ENCODE data around the gene SLC25A46.

Gene SLC25A46

DNA sequence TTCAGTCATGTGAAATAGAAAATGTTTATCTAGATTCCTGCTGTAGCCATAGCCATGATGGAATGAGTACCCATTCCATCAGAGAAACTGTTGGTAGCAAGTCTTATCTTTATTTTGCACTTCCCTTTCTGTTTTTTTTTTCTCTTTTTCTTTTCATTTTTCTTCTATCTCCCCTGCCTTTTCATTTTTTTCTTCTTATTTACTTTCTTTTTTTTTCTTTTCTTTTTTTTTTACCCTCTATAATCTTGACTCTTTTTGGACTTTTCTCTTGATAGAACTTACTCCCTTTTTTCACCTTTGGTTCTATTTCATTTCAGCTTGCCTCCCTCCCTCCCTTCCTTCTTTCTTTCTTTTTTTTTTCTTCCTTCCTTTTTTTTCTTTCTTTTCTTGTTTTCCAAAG is 15.4 kb downstream of the SLC25A46 start:
- ATAC-seq = no peak
- TF ChIP-seq ESRRG (CRISPR knock-in tag; IDR thresholded peaks at IDR 0.05) = no peak
- TF ChIP-seq OSR1 (CRISPR knock-in tag; IDR thresholded peaks at IDR 0.05) = no peak
- no peak for TF ChIP-seq ZNF565 (CRISPR knock-in tag; conservative IDR thresholded peaks at IDR 0.05; ENCODE audit: low read depth)
- no peak for TF ChIP-seq ISL1 (CRISPR knock-in tag; IDR thresholded peaks at IDR 0.05)
- TF ChIP-seq RARB (CRISPR knock-in tag; IDR thresholded peaks at IDR 0.05) = no peak
- TF ChIP-seq, protein P1, sequence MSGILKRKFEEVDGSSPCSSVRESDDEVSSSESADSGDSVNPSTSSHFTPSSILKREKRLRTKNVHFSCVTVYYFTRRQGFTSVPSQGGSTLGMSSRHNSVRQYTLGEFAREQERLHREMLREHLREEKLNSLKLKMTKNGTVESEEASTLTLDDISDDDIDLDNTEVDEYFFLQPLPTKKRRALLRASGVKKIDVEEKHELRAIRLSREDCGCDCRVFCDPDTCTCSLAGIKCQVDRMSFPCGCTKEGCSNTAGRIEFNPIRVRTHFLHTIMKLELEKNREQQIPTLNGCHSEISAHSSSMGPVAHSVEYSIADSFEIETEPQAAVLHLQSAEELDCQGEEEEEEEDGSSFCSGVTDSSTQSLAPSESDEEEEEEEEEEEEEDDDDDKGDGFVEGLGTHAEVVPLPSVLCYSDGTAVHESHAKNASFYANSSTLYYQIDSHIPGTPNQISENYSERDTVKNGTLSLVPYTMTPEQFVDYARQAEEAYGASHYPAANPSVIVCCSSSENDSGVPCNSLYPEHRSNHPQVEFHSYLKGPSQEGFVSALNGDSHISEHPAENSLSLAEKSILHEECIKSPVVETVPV (CRISPR knock-in tag; IDR thresholded peaks at IDR 0.05) = no peak

DNA sequence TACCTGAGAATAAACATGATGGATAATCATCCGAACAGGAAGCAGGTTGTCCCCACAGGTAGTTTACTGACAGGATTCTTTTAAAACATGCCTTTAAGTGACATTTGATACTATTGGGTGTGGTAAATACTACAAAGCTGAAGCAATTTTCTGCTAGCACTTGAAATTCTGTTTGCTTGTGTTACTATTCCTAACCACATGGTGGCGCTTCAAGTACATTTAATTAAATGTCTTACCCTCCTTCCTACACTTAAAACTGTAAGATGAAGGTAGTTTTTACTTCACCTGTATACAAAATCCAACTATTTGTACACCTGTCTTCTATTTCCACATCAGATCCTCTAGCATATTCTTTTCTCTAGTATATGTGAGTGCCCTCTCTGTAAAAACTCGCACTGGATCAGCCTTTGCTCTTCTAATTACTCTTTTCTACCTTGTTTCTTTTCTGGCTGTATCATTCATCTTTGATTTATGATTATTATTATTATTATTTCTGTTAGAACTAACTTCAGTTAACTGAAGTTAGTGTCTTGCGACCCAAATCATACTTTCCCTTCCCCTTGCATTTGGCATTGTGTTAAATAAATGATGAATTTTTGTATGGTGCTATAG is 18.4 kb downstream of the SLC25A46 start:
- TF ChIP-seq RARB (CRISPR knock-in tag; IDR thresholded peaks at IDR 0.05) = no peak
- no peak for TF ChIP-seq ZFP3 (CRISPR knock-in tag; IDR thresholded peaks at IDR 0.05)
- ATAC-seq = peak; percentile 60; the same call in 2 of the 3 replicates

DNA sequence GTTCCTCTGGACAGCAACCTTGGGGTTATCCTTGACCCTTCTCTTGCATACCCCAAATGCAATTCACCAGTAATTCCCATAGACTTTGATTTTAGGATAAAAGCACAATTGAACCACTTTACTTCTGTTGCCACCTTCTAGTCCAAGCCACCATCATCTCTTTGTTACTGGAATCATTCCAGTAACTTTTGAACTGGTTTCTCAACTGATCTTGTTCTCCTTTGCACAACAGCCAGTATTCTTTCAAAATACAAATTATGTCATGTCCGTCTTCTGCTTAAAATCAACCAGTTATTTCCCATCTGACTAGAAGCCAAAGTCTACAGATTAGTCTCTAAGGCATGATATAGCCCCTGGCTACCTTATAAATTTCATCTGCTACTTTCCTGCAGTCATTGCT is 21.4 kb downstream of the SLC25A46 start:
- no peak for TF ChIP-seq TOX (CRISPR knock-in tag; IDR thresholded peaks at IDR 0.05; ENCODE audit: borderline replicate concordance)
- TF ChIP-seq ARNTL (CRISPR knock-in tag; IDR thresholded peaks at IDR 0.05; ENCODE audit: borderline replicate concordance, low read depth) = no peak
- TF ChIP-seq ZC3H10 (CRISPR knock-in tag; IDR thresholded peaks at IDR 0.05) = no peak
- no peak for TF ChIP-seq GLIS3 (CRISPR knock-in tag; IDR thresholded peaks at IDR 0.05)
- no peak for TF ChIP-seq ZNF565 (CRISPR knock-in tag; conservative IDR thresholded peaks at IDR 0.05; ENCODE audit: low read depth)
- TF ChIP-seq ZNF70 (CRISPR knock-in tag; IDR thresholded peaks at IDR 0.05) = no peak
- TF ChIP-seq, protein P2, sequence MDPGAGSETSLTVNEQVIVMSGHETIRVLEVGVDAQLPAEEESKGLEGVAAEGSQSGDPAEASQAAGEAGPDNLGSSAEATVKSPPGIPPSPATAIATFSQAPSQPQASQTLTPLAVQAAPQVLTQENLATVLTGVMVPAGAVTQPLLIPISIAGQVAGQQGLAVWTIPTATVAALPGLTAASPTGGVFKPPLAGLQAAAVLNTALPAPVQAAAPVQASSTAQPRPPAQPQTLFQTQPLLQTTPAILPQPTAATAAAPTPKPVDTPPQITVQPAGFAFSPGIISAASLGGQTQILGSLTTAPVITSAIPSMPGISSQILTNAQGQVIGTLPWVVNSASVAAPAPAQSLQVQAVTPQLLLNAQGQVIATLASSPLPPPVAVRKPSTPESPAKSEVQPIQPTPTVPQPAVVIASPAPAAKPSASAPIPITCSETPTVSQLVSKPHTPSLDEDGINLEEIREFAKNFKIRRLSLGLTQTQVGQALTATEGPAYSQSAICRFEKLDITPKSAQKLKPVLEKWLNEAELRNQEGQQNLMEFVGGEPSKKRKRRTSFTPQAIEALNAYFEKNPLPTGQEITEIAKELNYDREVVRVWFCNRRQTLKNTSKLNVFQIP (CRISPR knock-in tag; IDR thresholded peaks at IDR 0.05; ENCODE audit: borderline replicate concordance, low read depth) = no peak
- TF ChIP-seq OSR1 (CRISPR knock-in tag; IDR thresholded peaks at IDR 0.05) = no peak
- TF ChIP-seq ZFP3 (CRISPR knock-in tag; IDR thresholded peaks at IDR 0.05) = no peak
- TF ChIP-seq, protein P3, sequence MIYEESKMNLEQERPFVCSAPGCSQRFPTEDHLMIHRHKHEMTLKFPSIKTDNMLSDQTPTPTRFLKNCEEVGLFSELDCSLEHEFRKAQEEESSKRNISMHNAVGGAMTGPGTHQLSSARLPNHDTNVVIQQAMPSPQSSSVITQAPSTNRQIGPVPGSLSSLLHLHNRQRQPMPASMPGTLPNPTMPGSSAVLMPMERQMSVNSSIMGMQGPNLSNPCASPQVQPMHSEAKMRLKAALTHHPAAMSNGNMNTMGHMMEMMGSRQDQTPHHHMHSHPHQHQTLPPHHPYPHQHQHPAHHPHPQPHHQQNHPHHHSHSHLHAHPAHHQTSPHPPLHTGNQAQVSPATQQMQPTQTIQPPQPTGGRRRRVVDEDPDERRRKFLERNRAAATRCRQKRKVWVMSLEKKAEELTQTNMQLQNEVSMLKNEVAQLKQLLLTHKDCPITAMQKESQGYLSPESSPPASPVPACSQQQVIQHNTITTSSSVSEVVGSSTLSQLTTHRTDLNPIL (CRISPR knock-in tag; IDR thresholded peaks at IDR 0.05; ENCODE audit: low read depth) = no peak
- no peak for TF ChIP-seq ESRRG (CRISPR knock-in tag; IDR thresholded peaks at IDR 0.05)
- TF ChIP-seq TCF4 (CRISPR knock-in tag; IDR thresholded peaks at IDR 0.05; ENCODE audit: borderline replicate concordance) = no peak
- no peak for TF ChIP-seq CSDC2 (CRISPR knock-in tag; IDR thresholded peaks at IDR 0.05)
- no peak for TF ChIP-seq PPARA (CRISPR knock-in tag; IDR thresholded peaks at IDR 0.05; ENCODE audit: borderline replicate concordance)
- no peak for TF ChIP-seq ZFP30 (CRISPR knock-in tag; IDR thresholded peaks at IDR 0.05)
- no peak for TF ChIP-seq SNAI2 (CRISPR knock-in tag; IDR thresholded peaks at IDR 0.05)
- TF ChIP-seq, protein P1 (CRISPR knock-in tag; IDR thresholded peaks at IDR 0.05) = no peak

DNA sequence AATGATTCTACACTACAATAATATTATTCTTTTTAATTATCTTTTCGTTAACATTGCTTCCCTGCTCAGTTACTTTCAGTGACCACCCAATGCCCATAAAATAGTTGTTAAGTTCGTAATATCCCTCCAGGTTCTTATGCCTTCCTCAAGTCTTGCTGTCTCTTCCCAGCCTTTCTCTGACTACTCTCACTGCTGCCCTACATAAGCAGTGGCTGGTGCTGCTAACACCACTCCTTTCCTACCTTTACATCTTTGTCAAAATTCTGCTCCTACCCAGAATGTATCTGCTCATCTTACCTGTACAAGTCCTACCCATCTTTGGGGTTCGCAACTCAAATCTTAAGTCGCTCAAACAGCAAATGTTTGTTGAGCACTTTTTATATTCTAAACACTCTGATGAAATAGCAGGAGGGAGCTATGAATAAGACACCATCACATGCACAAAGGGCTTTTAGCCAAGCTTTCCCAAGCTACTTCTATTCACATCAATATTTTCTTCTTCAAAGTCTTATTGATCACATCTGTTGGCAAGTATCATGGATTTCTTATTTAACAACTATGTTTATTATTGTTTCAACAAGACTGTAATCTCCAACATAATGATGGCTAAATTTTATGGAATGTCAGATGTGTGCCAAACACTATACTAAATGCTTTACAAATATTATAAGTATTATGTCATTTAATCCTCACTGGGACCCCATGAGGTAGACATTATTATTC is 29.5 kb downstream of the SLC25A46 start:
- ATAC-seq = peak; percentile 26; the same call in 1 of the 3 replicates
- TF ChIP-seq, protein P2 (CRISPR knock-in tag; IDR thresholded peaks at IDR 0.05; ENCODE audit: borderline replicate concordance, low read depth) = no peak
- TF ChIP-seq ESRRG (CRISPR knock-in tag; IDR thresholded peaks at IDR 0.05) (no peak), RARB (CRISPR knock-in tag; IDR thresholded peaks at IDR 0.05) (no peak), TOX (CRISPR knock-in tag; IDR thresholded peaks at IDR 0.05; ENCODE audit: borderline replicate concordance) (no peak), ZC3H10 (CRISPR knock-in tag; IDR thresholded peaks at IDR 0.05) (no peak), BACH2 (CRISPR knock-in tag; IDR thresholded peaks at IDR 0.05; ENCODE audit: borderline replicate concordance) (no peak), ZNF565 (CRISPR knock-in tag; conservative IDR thresholded peaks at IDR 0.05; ENCODE audit: low read depth) (no peak), ISL1 (CRISPR knock-in tag; IDR thresholded peaks at IDR 0.05) (no peak)
- TF ChIP-seq, protein P4, sequence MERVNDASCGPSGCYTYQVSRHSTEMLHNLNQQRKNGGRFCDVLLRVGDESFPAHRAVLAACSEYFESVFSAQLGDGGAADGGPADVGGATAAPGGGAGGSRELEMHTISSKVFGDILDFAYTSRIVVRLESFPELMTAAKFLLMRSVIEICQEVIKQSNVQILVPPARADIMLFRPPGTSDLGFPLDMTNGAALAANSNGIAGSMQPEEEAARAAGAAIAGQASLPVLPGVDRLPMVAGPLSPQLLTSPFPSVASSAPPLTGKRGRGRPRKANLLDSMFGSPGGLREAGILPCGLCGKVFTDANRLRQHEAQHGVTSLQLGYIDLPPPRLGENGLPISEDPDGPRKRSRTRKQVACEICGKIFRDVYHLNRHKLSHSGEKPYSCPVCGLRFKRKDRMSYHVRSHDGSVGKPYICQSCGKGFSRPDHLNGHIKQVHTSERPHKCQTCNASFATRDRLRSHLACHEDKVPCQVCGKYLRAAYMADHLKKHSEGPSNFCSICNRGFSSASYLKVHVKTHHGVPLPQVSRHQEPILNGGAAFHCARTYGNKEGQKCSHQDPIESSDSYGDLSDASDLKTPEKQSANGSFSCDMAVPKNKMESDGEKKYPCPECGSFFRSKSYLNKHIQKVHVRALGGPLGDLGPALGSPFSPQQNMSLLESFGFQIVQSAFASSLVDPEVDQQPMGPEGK (CRISPR knock-in tag; IDR thresholded peaks at IDR 0.05; ENCODE audit: borderline replicate concordance) = no peak
- TF ChIP-seq, protein P3 (CRISPR knock-in tag; IDR thresholded peaks at IDR 0.05; ENCODE audit: low read depth) = no peak

More for the DNA sequence above, 21.4 kb downstream of the SLC25A46 start:
- ATAC-seq = no peak

Measured in SK-N-SH treated with all-trans-retinoic acid at 6 μM for 48 hours (cell line).